Testis (tissue), 2 donors: ENCODE measurements around the gene TRABD2A.

Experiments
- POLR2A ChIP-seq: fragments of 450-650 bp; IDR thresholded peaks from one replicate; pipeline ENCODE4 v1.6.1; 2017; ENCODE audit warnings: antibody characterized with exemption, mild to moderate bottlenecking, moderate library complexity
- TF ChIP-seq, protein P1 (sequence below), 3 experiments: fragments of 450-650 bp in 2 of 3; fragments of 200-600 bp in 1 of 3; sonication (generic) in 1 of 3; IDR thresholded peaks; one replicate each; pipeline ENCODE4 v1.5.1; 2016 to 2019; ENCODE audit warnings: antibody characterized with exemption in 3 of 3, mild to moderate bottlenecking in 2 of 3, moderate library complexity in 1 of 3

DNA sequence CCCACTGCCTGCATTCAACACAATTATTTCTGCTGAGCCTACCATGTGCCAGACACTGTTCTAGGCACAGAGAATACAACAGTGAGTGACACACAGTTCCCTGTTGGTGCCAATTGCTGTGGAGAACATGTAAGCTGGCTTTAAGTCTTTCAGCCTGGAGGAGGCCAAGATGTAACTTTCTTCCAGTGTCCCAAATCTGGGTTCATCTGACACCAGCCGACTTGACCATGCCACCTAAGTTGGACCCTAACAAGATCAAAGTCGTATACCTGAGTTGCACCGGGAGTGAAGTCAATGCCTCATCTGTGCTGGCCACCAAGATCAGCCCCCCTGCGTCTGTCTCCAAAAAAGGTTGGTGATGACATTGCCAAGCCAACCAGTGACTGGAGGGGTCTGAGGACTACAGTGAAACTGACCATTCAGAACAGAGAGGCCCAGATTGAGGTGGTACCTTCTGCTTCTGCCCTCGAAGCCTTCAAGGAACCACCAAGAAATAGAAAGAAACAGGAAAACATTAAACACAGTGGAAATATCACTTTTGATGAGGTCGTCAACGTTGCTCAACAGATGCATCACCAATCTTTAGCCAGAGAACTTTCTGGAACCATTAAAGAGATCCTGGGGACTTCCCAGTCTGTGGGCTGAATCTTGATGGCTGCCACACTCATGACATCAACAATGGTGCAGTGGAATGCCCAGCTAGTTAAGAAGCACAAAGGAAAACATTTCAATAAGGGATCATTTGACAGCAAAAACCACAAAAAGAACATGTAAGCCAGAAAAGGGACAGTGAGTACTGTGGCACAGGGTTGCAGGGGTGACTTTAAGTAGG, 6.3 kb downstream of the TRABD2A start:
- TF ChIP-seq, protein P1, sequence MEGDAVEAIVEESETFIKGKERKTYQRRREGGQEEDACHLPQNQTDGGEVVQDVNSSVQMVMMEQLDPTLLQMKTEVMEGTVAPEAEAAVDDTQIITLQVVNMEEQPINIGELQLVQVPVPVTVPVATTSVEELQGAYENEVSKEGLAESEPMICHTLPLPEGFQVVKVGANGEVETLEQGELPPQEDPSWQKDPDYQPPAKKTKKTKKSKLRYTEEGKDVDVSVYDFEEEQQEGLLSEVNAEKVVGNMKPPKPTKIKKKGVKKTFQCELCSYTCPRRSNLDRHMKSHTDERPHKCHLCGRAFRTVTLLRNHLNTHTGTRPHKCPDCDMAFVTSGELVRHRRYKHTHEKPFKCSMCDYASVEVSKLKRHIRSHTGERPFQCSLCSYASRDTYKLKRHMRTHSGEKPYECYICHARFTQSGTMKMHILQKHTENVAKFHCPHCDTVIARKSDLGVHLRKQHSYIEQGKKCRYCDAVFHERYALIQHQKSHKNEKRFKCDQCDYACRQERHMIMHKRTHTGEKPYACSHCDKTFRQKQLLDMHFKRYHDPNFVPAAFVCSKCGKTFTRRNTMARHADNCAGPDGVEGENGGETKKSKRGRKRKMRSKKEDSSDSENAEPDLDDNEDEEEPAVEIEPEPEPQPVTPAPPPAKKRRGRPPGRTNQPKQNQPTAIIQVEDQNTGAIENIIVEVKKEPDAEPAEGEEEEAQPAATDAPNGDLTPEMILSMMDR (IDR thresholded peaks at IDR 0.05): no peak
- no peak for TF ChIP-seq POLR2A
